ENCODE results near the gene FBXO3. TPM values are rescaled to one million over a fixed set of nuclear protein-coding genes. Genes with fewer than 3 reads are reported as not detected.

Gene FBXO3
- total RNA-seq, 2 donors from 2014 or later: 12.8 to 15.0 TPM

DNA sequence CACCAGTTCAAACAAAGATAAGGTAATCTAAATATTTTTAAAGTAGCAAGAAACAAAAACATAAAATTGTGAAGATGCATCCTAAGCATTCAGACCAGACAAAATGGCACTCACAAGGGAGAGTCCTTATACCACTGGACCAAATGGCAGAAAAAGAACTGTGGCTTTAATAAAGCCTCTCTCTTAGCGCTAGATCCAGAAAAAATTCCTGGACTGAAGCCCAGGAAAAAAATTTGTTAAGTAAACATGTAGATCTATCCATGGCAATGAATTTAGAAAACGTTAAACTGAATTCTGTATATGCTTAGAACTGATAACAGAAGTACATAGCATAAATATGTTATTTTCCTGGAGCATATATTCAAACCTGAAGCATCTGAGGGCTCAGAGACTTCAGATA, 26.3 kb downstream of the FBXO3 start:
- Mint-ChIP-seq H3K9me3 (no peaks in the 10 kb centered on the region), H3K4me3 (no peak overlapping the region), H3K4me1 (peaks cover 9% of the 10 kb centered on the region), H3K27me3 (ENCODE audit: insufficient read depth) (no peaks in the 10 kb centered on the region), H3K27ac (no peak overlapping the region), H3K36me3 (ENCODE audit: low read depth) (no peaks in the 10 kb centered on the region)
- Histone ChIP-seq H3K27ac (ENCODE audit: low read depth, low read length) (no peak overlapping the region), H3K36me3 (ENCODE audit: control insufficient read depth, insufficient read depth, low read length) (peaks cover 13% of the 10 kb centered on the region), H3K4me1 (ENCODE audit: control insufficient read depth, insufficient read depth, low read length) (no peaks in the 10 kb centered on the region), H3K4me3 (ENCODE audit: low read length) (no peak overlapping the region), H3K9me3 (ENCODE audit: control insufficient read depth, low read length) (no peaks in the 10 kb centered on the region), H3K9ac (ENCODE audit: extremely low read depth, low read length, poor library complexity, severe bottlenecking) (no peak overlapping the region), H3K27me3 (ENCODE audit: control insufficient read depth, insufficient read depth, low read length, poor library complexity, severe bottlenecking) (no peaks in the 10 kb centered on the region)
- no peak for DNase-seq
- TF ChIP-seq CTCF (conservative IDR thresholded peaks at IDR 0.05): no peak
- WGBS, 2 experiments (ENCODE audit: insufficient coverage in 1 of 2, insufficient read length in 1 of 2): 91 to 98% methylated on average over 1 to 2 of the region's 2 CpGs

DNA sequence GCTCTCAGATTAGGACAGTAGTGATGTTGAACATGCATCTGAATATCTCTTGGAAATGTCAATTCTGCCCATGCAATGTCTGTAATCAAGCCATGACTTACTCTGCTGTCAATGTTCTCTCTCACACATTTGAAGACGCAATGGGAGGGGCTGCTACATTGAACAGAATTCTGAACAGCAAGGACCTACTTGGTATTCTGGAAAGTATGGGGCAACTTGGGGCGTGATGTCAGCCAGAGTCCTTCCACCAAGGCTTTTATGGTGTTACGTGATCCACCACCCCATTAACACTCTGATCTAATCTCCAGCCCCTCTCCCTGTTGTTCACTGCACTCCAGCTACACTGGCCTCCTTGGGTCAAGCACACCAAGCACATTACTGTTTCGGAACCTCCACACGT, 31.0 kb downstream of the FBXO3 start:
- no peak overlapping the region for H3K27ac Mint-ChIP-seq
- no peak for TF ChIP-seq CTCF (conservative IDR thresholded peaks at IDR 0.05)
- H3K4me1 ChIP-seq (ENCODE audit: control insufficient read depth, insufficient read depth, low read length): no peaks in the 10 kb centered on the region
- no peaks in the 10 kb centered on the region for H3K36me3 Mint-ChIP-seq (ENCODE audit: low read depth)
- no peaks in the 10 kb centered on the region for H3K9me3 ChIP-seq (ENCODE audit: control insufficient read depth, low read length)
- WGBS, 2 experiments (ENCODE audit: insufficient coverage in 1 of 2, insufficient read length in 1 of 2): 88 to 92% methylated on average over 5 of the region's 5 CpGs
- H3K27ac ChIP-seq (ENCODE audit: low read depth, low read length): no peak overlapping the region
- H3K4me3 ChIP-seq (ENCODE audit: low read length): no peak overlapping the region
- H3K9me3 Mint-ChIP-seq: peaks cover 3% of the 10 kb centered on the region
- peaks cover 9% of the 10 kb centered on the region for H3K4me1 Mint-ChIP-seq
- H3K27me3 Mint-ChIP-seq (ENCODE audit: insufficient read depth): peaks cover 3% of the 10 kb centered on the region
- DNase-seq: no peak
- peaks cover 9% of the 10 kb centered on the region for H3K36me3 ChIP-seq (ENCODE audit: control insufficient read depth, insufficient read depth, low read length)
- no peaks in the 10 kb centered on the region for H3K27me3 ChIP-seq (ENCODE audit: control insufficient read depth, insufficient read depth, low read length, poor library complexity, severe bottlenecking)
- no peak overlapping the region for H3K9ac ChIP-seq (ENCODE audit: extremely low read depth, low read length, poor library complexity, severe bottlenecking)
- no peak overlapping the region for H3K4me3 Mint-ChIP-seq

DNA sequence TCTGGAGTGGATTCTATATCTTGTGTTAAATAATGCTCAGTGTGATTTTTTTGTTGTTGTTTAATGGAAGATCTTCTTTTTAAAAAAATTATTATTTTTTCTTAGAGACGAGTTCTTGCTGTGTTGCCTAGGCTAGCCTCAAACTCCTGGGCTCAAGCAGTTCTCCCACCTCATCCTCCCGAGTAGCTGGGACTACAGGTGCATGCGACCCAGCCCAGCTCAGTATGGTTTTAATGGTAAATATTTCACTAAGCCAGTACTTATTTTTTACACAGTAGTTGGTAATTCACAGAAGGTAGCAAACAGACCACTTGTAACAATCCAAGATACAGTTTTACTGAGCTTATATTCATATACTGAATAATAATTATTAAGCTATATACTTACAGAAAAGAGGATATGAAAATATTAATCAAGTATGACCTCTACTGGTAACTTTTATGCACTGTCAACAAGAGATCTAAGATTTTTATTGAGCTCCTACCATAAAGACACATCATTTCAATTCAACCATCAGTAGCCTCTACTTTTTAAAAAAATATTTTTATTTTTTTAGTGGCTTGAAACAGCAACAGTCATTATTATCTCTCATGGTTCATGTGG, 32.0 kb downstream of the FBXO3 start:
- DNase-seq: no peak
- no peaks in the 10 kb centered on the region for H3K36me3 Mint-ChIP-seq (ENCODE audit: low read depth)
- no peak overlapping the region for H3K4me3 Mint-ChIP-seq
- Histone ChIP-seq H3K36me3 (ENCODE audit: control insufficient read depth, insufficient read depth, low read length) (peaks cover 8% of the 10 kb centered on the region), H3K9ac (ENCODE audit: extremely low read depth, low read length, poor library complexity, severe bottlenecking) (no peak overlapping the region), H3K27me3 (ENCODE audit: control insufficient read depth, insufficient read depth, low read length, poor library complexity, severe bottlenecking) (no peaks in the 10 kb centered on the region), H3K4me3 (ENCODE audit: low read length) (no peak overlapping the region), H3K4me1 (ENCODE audit: control insufficient read depth, insufficient read depth, low read length) (no peaks in the 10 kb centered on the region), H3K9me3 (ENCODE audit: control insufficient read depth, low read length) (no peaks in the 10 kb centered on the region), H3K27ac (ENCODE audit: low read depth, low read length) (no peak overlapping the region)
- no peak overlapping the region for H3K27ac Mint-ChIP-seq
- peaks cover 9% of the 10 kb centered on the region for H3K4me1 Mint-ChIP-seq
- H3K27me3 Mint-ChIP-seq (ENCODE audit: insufficient read depth): peaks cover 5% of the 10 kb centered on the region
- WGBS, 2 experiments (ENCODE audit: insufficient coverage in 1 of 2, insufficient read length in 1 of 2): 96% methylated on average over 2 of the region's 3 CpGs; no CpG with 5 or more reads in 1 of the 2 experiments
- peak; percentile 25 for TF ChIP-seq CTCF (conservative IDR thresholded peaks at IDR 0.05)
- peaks cover 3% of the 10 kb centered on the region for H3K9me3 Mint-ChIP-seq

Data from endodermal cell (in vitro differentiated cells).